ENCODE measurements around the gene GSTCD.
"Not testable (repeated sequence)": the region's sequence is repeated elsewhere in the genome, so short reads cannot be mapped to it uniquely, and the experiment has no call there.

The GSTCD gene

DNA sequence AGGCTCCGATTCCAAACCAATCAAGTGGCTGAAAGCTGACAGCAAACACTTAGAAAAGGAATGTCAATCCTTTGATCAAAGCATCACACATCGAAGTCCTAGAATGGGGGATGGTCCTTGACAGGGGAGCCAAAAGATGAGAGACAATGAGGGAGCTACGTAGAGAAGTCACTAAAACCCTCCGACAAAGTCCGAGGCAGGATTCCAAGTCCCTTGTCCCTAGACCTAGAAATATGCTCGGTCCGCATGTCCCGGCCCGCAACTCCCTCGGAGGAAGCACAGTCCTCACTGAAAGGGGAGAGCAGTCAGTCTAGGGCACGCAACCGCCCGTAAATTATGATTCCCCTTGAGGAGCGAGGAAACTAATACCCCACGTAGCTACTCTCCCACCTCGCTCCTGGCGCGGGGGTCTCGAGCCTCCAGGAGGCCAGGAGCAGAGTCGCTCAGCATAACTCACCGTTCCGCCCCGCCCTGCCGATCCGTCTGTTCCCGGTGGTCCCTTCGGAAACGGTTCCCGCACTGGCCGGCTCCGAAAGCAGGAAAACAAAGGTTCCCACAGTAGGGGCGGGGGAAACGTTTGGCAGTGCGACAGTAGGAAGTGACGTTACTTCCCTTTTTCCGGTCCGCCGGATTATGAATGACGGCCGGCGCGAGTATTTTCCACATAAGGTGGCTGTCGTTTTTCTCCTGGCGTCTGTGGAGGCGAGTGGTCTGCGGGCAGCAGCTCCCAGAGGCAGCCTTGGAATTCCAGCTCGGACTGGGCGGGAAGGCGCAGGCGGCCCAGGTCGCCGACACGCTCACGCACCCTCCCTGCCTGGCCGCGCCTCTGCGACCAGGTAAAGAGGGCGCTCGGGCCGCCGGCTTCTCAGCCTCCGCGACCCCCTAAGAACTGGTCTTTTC lies at the start of gene GSTCD, which contains the start of gene INTS12:
Gene GSTCD (plus strand): TSS at position 604 of the 900 bp plus-strand sequence. CDS start 8,830 bp downstream, outside the sequence.
Gene INTS12 (minus strand): TSS at position 509 of the 900 bp plus-strand sequence. CDS start 8,684 bp downstream, outside the sequence.
- no peak for FAIRE-seq

DNA sequence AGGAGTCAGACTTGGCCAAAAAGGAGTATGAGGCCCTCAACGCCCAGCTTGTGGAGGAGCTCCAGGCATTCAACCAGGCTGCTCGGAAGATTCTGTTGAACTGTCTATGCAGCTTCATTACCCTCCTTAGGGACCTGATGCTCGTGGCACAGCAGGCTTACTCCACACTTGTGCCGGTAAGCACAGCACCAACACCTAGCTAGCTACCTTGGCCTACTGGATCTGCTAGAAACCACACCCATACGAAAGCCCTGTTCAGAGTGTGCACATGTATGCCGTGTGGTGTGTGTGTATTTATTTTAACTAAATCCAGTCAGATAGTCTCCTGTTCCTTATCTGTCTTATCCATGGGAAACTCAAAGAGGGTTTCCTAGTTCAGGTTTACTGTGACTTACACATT lies 49.4 kb upstream of the GSTCD start:
- no peak for FAIRE-seq

DNA sequence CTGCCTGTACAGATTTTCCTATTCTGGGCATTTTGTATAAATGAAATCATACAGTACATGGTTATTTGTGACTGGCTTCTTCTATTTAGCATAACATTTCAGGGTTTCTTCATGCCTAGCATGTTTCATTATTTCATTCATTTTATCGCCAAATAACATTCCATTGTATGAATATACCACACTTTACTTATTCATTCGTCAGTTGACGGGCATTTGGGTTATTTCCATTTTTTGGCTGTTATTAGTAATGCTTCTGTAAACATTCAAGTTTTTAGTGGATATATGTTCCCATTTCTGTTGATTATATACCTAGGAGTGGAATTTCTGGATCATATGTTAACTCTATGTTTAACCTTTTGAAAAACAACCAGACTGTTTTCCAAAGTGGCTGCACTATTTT lies 47.6 kb upstream of the GSTCD start:
- FAIRE-seq = no peak

DNA sequence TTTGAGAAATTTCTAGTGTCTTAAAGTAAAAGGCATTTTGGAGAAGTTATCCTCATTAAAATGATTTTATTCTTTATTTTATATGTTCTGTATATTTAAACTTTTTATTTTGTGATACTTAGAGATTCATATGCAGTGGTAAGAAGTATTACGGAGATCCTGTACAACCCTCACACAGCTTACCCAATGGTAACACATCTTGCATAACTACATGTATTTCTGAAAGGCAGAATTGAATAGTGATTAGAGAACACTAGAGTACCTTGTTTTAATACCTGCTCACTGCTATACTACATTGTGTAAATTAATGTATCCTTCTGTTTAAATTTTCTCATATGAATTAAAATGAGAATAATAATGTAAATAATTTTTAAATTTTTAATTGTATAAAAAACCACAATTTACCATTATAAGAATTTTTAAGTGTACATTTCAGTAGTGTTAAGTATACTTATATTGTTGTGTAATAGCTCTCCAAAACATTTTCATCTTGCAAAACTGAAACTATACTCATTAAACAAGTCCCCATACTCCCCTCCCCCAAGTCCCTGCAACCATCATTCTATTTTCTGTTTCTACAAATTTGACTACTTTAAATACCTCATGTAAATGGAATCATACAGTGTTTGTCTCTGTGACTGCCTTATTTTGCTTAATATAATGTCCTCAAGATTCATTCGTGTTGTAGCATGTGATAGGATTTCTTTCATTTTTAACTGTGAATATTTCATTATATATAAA lies 45.5 kb upstream of the GSTCD start:
- FAIRE-seq = peak; percentile 14

GRCh38 chr4:105666693-105667092 lies 41.9 kb upstream of the GSTCD start:
- FAIRE-seq = no peak

GRCh38 chr4:105670684-105671083 lies 37.9 kb upstream of the GSTCD start:
- no peak for FAIRE-seq

GRCh38 chr4:105671301-105671700 lies 37.3 kb upstream of the GSTCD start:
- FAIRE-seq = no peak

DNA sequence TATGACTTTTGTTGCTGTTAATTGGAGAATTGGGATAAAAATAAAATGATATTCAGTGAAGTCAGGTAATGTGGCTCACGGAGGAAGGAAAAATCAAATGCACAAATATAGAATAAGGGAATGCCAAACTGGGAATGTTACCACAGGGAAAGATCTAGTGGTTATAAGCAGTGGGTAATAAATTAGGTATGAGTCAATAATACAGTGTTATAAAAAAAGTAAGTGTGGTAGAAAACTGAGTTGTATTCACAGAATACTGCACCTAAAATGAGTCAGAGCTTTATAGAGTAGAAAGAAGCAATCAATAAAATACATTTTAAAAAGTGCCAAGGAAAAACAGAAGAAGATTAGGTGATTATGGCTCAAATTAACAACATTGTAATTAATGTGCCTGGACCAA lies 34.6 kb upstream of the GSTCD start:
- no peak for FAIRE-seq

DNA sequence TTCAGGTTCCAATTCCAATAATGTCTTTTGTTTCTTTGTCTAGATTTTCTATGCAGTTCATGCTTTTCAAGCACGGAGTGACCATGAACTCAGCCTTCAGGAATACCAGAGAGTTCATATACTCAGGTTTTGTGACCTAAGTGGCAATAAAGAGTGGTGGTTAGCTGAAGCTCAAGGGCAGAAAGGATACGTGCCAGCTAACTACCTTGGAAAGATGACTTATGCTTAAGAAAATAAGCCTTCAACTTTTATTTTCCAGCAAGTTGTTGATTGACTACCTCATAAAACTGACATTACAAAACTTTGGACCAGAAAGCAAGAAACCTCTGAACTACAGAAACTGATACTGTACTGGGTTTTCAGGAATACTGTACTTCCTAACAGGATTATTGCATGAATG lies 30.9 kb upstream of the GSTCD start:
- FAIRE-seq = no peak

GRCh38 chr4:105679186-105679585 lies 29.4 kb upstream of the GSTCD start:
- FAIRE-seq = peak; percentile 24

DNA sequence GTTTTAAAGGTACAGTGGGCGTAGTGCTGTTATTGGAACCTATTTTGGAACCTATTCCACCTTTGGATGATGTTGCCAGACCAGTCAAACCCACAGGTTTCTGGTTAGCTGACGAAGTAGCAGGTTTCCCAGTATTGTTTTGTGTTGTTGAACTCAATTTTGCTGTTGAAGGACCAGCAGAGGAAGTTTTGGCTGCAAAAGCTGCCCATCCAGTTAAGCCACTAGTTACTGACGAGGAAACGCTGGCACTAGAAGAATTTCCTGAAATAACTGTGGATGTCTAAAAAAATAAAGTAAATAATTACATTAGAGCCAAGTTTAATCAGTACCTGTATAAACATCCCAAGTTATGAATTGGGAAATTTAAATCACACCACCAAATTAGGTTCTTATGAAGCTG lies 25.5 kb upstream of the GSTCD start:
- no peak for FAIRE-seq

GRCh38 chr4:105686571-105686970 lies 22.0 kb upstream of the GSTCD start:
- FAIRE-seq = peak; percentile 36

- FAIRE-seq = not testable (repeated sequence)
Measured at GRCh38 chr4:105694812-105695211, 13.8 kb upstream of the GSTCD start.

DNA sequence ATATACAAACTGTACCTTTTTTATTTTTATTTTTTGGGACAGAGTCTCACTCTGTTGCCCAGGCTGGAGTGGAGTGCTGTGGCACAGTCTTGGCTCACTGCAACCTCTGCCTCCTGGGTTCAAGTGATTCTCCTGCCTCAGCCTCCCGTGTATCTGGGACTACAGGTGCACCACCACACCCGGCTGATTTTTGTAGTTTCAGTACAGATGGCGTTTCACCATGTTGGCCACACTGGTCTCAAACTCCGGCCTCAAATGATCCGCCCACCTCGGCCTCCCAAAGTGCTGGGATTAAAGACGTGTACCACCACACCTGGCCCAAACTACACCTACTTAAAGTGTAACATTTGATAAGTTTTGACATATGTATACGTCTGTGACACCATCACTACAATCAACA lies 12.8 kb upstream of the GSTCD start:
- FAIRE-seq = not testable (repeated sequence)

DNA sequence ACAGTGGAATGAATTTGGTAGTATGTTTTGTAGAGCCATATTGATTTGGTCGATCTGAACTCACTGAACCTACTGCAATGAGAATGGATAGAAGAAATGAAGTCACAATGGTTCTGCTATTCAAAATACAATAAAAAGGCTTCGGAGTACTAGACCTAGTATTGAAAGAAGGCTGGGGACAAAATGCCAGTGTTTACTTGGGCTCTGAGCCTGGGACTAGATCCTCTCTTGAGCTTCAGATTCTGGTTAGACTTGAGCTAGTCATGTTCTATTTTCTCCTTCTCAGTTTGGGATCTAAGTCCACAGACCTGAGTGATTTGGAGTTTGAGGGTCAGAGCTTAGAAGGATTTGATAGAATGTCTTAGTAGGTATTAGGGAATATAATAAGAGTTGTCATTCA lies 10.0 kb upstream of the GSTCD start:
- FAIRE-seq = no peak

DNA sequence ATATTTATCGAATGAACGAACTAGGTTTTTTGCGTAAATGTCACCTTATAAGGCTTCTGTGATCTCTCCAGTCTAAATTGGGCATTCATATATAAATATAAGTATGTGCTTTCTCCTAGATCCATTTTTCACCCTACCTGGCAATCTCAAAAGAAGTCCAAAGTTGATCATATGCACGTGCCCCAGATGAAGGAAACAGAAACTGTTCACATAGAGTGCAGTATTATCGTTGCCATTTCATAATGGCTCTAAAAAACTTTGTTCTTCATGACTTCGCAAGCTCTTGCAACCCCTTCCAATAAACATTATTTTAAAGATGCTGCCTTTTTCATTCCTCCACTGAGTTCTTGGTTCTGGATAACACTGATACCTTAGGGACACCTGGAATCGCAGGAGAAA lies 803 bp upstream of the GSTCD start:
- FAIRE-seq = no peak

- no peak for FAIRE-seq
Measured at GRCh38 chr4:105709081-105709450, 482 bp downstream of the GSTCD start.

DNA sequence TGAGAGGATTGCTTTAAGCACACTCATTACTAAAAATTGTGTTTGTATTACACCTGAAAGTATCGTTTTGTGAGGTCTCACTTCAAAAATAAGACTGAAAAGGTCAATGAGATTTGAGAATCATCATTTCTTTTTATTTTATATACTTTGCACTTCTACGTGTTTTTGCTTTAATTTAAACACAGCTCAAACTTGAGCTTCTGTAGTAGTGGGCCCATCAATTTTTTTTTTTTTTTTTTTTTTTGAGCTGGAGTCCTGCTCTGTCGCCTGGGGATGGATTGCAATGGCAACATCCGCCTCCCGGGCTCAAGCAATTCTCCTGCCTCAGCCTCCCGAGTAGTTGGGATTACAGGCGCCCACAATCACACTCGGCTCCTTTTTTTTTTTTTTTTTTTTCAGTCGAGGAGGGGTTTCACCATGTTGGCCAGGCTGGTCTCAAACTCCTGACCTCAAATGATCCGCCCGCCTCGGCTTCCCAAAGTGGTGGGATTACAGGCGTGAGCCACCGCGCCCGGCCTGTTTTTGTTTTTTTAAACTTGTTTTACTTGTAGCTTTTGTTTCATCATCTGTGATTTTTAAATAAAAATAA lies 1.5 kb downstream of the GSTCD start:
- FAIRE-seq = no peak

- FAIRE-seq = peak; percentile 21
Measured at GRCh38 chr4:105710678-105711077, 2.1 kb downstream of the GSTCD start.

DNA sequence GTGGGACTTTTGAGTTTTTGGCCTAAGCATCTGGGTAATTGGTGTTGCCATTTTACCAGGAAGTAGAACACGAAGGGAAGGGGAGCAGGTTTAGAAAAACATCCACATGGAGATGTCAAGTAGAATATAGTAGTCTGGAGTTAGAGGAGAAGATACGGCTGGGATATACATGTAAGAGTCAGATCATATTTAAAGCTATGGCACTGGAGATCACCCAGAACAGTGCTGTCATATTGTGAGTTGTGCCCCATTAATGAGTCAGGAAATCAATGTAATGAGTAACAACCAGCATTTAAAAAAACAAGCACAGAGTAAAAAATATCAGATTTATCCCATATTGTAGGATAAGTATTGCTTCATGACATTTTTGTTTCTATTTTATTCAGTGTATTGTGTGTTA lies 4.2 kb downstream of the GSTCD start:
- no peak for FAIRE-seq

- no peak for FAIRE-seq
Measured at GRCh38 chr4:105714071-105714521, 5.5 kb downstream of the GSTCD start.

- no peak for FAIRE-seq
Measured at GRCh38 chr4:105714932-105715331, 6.3 kb downstream of the GSTCD start.

GRCh38 chr4:105715692-105716278 lies 7.2 kb downstream of the GSTCD start:
- peak; percentile 91 for FAIRE-seq
